WTC11 (cell line): ENCODE data around the gene HDAC9. TPM values are rescaled to one million over a fixed set of nuclear protein-coding genes. Genes with fewer than 3 reads are reported as not detected.

Experiments
- ATAC-seq: fragments of 200-7000 bp; cut with Tn5 transposase; 2 replicates; pipeline ENCODE4 v1.10.0; 2021; ENCODE audit warnings: mild to moderate bottlenecking, moderate library complexity
- CTCF ChIA-PET: fragments of 300-600 bp; sonication (Branson Sonifier 250); formaldehyde crosslinking; loops from one replicate; lab custom pipeline; 2021; ENCODE audit warnings: antibody characterized with exemption; lab: Charles Lee
- POLR2A ChIA-PET: fragments of 350-600 bp; sonication (Branson Sonifier 250); formaldehyde crosslinking; loops from one replicate; lab custom pipeline; 2021; ENCODE audit warnings: antibody characterized with exemption; lab: Charles Lee
- DNase-seq: peaks from one replicate; pipeline ENCODE4 v3.0.0; 2021; ENCODE audit warnings: low spot score
- H3K27ac Mint-ChIP-seq: 2 replicates; pipeline ENCODE4 v1.8.0; 2021; ENCODE audit warnings: mixed read lengths
- H3K27me3 Mint-ChIP-seq: 2 replicates; pipeline ENCODE4 v1.8.0; 2021; ENCODE audit warnings: low read depth, mild to moderate bottlenecking, moderate library complexity, mixed read lengths
- H3K36me3 Mint-ChIP-seq: 2 replicates; pipeline ENCODE4 v1.8.0; 2021; ENCODE audit warnings: mixed read lengths
- H3K4me1 Mint-ChIP-seq: 2 replicates; pipeline ENCODE4 v1.8.0; 2022; ENCODE audit warnings: mixed read lengths
- H3K4me3 Mint-ChIP-seq: 2 replicates; pipeline ENCODE4 v1.8.0; 2021; ENCODE audit warnings: mild to moderate bottlenecking, moderate library complexity, mixed read lengths
- H3K9me3 Mint-ChIP-seq: 2 replicates; pipeline ENCODE4 v1.8.0; 2021; ENCODE audit warnings: mixed read lengths
- ELF4 ChIP-seq: sonication (generic); formaldehyde crosslinking; IDR thresholded peaks from 2 replicates; pipeline ENCODE4 v1.8.1; 2022; ENCODE audit warnings: low read depth, mild to moderate bottlenecking, moderate library complexity, missing genetic modification reagents
- EMX1 ChIP-seq: fragments of 250-450 bp; sonication (Bioruptor Pico); IDR thresholded peaks from 2 replicates; pipeline ENCODE4 v1.8.0; 2021; ENCODE audit warnings: mild to moderate bottlenecking
- MYBL2 ChIP-seq: sonication (generic); formaldehyde crosslinking; IDR thresholded peaks from 2 replicates; pipeline ENCODE4 v1.8.1; 2023; ENCODE audit warnings: mild to moderate bottlenecking, moderate library complexity, missing genetic modification reagents
- NFYB ChIP-seq: sonication (generic); formaldehyde crosslinking; conservative IDR thresholded peaks from 2 replicates; pipeline ENCODE4 v1.8.0; 2022; ENCODE audit warnings: low read depth, missing genetic modification reagents
- NR3C1 ChIP-seq: sonication (generic); formaldehyde crosslinking; conservative IDR thresholded peaks from 2 replicates; pipeline ENCODE4 v1.8.1; 2023; ENCODE audit warnings: low read depth, mild to moderate bottlenecking, missing genetic modification reagents
- RORB ChIP-seq: fragments of 250-450 bp; sonication (Bioruptor Pico); IDR thresholded peaks from 2 replicates; pipeline ENCODE4 v1.9.0; 2021; ENCODE audit warnings: mild to moderate bottlenecking
- SMAD3 ChIP-seq: sonication (generic); formaldehyde crosslinking; IDR thresholded peaks from 2 replicates; pipeline ENCODE4 v1.8.0; 2022; ENCODE audit warnings: missing genetic modification reagents, mild to moderate bottlenecking, borderline replicate concordance
- SMAD4 ChIP-seq: sonication (generic); formaldehyde crosslinking; IDR thresholded peaks from 2 replicates; pipeline ENCODE4 v1.8.0; 2022; ENCODE audit warnings: mild to moderate bottlenecking, missing genetic modification reagents
- SP1 ChIP-seq: sonication (generic); formaldehyde crosslinking; conservative IDR thresholded peaks from 2 replicates; pipeline ENCODE4 v1.8.1; 2022; ENCODE audit warnings: missing genetic modification reagents
- TCF7 ChIP-seq: sonication (generic); formaldehyde crosslinking; IDR thresholded peaks from 2 replicates; pipeline ENCODE4 v1.8.0; 2022; ENCODE audit warnings: mild to moderate bottlenecking, low read depth, missing genetic modification reagents, moderate library complexity
- TEAD4 ChIP-seq: sonication (generic); formaldehyde crosslinking; IDR thresholded peaks from 2 replicates; pipeline ENCODE4 v1.8.0; 2022; ENCODE audit warnings: mild to moderate bottlenecking, missing genetic modification reagents
- ZNF416 ChIP-seq: fragments of 250-450 bp; sonication (Bioruptor Pico); IDR thresholded peaks from 2 replicates; pipeline ENCODE4 v1.9.0; 2021; ENCODE audit warnings: mild to moderate bottlenecking, inconsistent platforms
- ZNF671 ChIP-seq: fragments of 250-450 bp; sonication (Bioruptor Pico); IDR thresholded peaks from 2 replicates; pipeline ENCODE4 v1.8.0; 2021; ENCODE audit warnings: mild to moderate bottlenecking
- total RNA-seq: library from RNA; stranded (reverse); gene quantifications from 3 replicates; pipeline ENCODE4 v1.2.3, GENCODE V29; 2021
- TF ChIP-seq, protein P1 (sequence below): sonication (generic); formaldehyde crosslinking; IDR thresholded peaks from 2 replicates; pipeline ENCODE4 v1.8.1; 2022; ENCODE audit warnings: low read depth, mild to moderate bottlenecking, moderate library complexity, missing genetic modification reagents, borderline replicate concordance
- TF ChIP-seq, protein P2 (sequence below): sonication (generic); formaldehyde crosslinking; IDR thresholded peaks from 2 replicates; pipeline ENCODE4 v1.8.0; 2023; ENCODE audit warnings: mild to moderate bottlenecking, missing genetic modification reagents
- TF ChIP-seq, protein P3 (sequence below): sonication (generic); formaldehyde crosslinking; IDR thresholded peaks from 2 replicates; pipeline ENCODE4 v1.8.0; 2023; ENCODE audit warnings: missing genetic modification reagents, mild to moderate bottlenecking, borderline replicate concordance
- TF ChIP-seq, protein P4 (sequence below): sonication (generic); formaldehyde crosslinking; IDR thresholded peaks from 2 replicates; pipeline ENCODE4 v1.8.1; 2023; ENCODE audit warnings: mild to moderate bottlenecking, missing genetic modification reagents

Gene HDAC9
- total RNA-seq, 1 experiment from 2014 or later: 18.8 TPM

DNA sequence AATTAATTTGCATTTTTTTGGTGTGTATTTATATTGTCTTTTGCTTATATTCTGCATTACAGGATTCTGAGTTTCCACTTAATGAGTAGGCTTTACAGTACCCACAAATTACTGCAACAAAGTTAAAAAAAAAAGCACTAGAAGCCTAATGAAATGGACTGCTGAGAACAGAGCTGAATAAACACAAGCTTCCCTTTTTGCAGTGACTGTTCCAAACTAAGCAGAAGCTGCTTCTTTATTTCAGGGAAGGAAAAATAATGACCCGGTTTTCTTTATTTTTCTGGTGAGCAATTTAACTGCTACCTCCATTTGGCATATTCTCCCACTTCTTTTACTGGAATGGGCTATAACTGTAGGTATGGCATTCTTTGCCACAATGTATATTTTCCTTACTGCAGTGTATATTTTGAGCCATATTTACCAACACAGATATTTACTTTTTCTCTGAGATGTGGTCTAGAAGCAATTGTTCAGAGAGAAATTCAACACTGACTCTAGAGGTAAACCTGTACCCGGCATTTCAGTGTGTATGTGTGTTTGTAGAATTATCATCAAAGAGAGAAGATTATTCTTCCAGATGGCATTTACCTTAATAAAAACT is 56.9 kb downstream of the HDAC9 start:
- no peaks in the 10 kb centered on the region for H3K27me3 Mint-ChIP-seq
- peaks cover 8% of the 10 kb centered on the region for H3K4me1 Mint-ChIP-seq
- POLR2A ChIA-PET: no interaction called here
- H3K9me3 Mint-ChIP-seq: no peaks in the 10 kb centered on the region
- DNase-seq (no peak), ATAC-seq (no peak)
- CTCF ChIA-PET: interaction anchor here (1.0 kb wide), 1 partner anchor 200 kb away, joined by 3 read pairs; no protein-coding TSS in a partner anchor
- no peak overlapping the region for H3K4me3 Mint-ChIP-seq
- TF ChIP-seq ELF4 (no peak), TEAD4 (CRISPR knock-in tag) (no peak), ZNF416 (no peak), TCF7 (CRISPR knock-in tag) (no peak), ZNF671 (CRISPR knock-in tag) (no peak), SMAD3 (CRISPR knock-in tag) (no peak), NR3C1 (CRISPR knock-in tag) (no peak), RORB (CRISPR knock-in tag) (no peak), SMAD4 (CRISPR knock-in tag) (no peak), MYBL2 (CRISPR knock-in tag) (no peak), NFYB (CRISPR knock-in tag) (no peak), EMX1 (CRISPR knock-in tag) (no peak), SP1 (CRISPR knock-in tag) (no peak)
- TF ChIP-seq, protein P1, sequence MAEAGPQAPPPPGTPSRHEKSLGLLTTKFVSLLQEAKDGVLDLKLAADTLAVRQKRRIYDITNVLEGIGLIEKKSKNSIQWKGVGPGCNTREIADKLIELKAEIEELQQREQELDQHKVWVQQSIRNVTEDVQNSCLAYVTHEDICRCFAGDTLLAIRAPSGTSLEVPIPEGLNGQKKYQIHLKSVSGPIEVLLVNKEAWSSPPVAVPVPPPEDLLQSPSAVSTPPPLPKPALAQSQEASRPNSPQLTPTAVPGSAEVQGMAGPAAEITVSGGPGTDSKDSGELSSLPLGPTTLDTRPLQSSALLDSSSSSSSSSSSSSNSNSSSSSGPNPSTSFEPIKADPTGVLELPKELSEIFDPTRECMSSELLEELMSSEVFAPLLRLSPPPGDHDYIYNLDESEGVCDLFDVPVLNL (CRISPR knock-in tag): no peak
- TF ChIP-seq, protein P2, sequence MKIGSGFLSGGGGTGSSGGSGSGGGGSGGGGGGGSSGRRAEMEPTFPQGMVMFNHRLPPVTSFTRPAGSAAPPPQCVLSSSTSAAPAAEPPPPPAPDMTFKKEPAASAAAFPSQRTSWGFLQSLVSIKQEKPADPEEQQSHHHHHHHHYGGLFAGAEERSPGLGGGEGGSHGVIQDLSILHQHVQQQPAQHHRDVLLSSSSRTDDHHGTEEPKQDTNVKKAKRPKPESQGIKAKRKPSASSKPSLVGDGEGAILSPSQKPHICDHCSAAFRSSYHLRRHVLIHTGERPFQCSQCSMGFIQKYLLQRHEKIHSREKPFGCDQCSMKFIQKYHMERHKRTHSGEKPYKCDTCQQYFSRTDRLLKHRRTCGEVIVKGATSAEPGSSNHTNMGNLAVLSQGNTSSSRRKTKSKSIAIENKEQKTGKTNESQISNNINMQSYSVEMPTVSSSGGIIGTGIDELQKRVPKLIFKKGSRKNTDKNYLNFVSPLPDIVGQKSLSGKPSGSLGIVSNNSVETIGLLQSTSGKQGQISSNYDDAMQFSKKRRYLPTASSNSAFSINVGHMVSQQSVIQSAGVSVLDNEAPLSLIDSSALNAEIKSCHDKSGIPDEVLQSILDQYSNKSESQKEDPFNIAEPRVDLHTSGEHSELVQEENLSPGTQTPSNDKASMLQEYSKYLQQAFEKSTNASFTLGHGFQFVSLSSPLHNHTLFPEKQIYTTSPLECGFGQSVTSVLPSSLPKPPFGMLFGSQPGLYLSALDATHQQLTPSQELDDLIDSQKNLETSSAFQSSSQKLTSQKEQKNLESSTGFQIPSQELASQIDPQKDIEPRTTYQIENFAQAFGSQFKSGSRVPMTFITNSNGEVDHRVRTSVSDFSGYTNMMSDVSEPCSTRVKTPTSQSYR (CRISPR knock-in tag): no peak
- TF ChIP-seq, protein P3, sequence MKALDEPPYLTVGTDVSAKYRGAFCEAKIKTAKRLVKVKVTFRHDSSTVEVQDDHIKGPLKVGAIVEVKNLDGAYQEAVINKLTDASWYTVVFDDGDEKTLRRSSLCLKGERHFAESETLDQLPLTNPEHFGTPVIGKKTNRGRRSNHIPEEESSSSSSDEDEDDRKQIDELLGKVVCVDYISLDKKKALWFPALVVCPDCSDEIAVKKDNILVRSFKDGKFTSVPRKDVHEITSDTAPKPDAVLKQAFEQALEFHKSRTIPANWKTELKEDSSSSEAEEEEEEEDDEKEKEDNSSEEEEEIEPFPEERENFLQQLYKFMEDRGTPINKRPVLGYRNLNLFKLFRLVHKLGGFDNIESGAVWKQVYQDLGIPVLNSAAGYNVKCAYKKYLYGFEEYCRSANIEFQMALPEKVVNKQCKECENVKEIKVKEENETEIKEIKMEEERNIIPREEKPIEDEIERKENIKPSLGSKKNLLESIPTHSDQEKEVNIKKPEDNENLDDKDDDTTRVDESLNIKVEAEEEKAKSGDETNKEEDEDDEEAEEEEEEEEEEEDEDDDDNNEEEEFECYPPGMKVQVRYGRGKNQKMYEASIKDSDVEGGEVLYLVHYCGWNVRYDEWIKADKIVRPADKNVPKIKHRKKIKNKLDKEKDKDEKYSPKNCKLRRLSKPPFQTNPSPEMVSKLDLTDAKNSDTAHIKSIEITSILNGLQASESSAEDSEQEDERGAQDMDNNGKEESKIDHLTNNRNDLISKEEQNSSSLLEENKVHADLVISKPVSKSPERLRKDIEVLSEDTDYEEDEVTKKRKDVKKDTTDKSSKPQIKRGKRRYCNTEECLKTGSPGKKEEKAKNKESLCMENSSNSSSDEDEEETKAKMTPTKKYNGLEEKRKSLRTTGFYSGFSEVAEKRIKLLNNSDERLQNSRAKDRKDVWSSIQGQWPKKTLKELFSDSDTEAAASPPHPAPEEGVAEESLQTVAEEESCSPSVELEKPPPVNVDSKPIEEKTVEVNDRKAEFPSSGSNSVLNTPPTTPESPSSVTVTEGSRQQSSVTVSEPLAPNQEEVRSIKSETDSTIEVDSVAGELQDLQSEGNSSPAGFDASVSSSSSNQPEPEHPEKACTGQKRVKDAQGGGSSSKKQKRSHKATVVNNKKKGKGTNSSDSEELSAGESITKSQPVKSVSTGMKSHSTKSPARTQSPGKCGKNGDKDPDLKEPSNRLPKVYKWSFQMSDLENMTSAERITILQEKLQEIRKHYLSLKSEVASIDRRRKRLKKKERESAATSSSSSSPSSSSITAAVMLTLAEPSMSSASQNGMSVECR (CRISPR knock-in tag): no peak
- TF ChIP-seq, protein P4, sequence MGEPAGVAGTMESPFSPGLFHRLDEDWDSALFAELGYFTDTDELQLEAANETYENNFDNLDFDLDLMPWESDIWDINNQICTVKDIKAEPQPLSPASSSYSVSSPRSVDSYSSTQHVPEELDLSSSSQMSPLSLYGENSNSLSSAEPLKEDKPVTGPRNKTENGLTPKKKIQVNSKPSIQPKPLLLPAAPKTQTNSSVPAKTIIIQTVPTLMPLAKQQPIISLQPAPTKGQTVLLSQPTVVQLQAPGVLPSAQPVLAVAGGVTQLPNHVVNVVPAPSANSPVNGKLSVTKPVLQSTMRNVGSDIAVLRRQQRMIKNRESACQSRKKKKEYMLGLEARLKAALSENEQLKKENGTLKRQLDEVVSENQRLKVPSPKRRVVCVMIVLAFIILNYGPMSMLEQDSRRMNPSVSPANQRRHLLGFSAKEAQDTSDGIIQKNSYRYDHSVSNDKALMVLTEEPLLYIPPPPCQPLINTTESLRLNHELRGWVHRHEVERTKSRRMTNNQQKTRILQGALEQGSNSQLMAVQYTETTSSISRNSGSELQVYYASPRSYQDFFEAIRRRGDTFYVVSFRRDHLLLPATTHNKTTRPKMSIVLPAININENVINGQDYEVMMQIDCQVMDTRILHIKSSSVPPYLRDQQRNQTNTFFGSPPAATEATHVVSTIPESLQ (CRISPR knock-in tag): no peak
- no peaks in the 10 kb centered on the region for H3K36me3 Mint-ChIP-seq
- H3K27ac Mint-ChIP-seq: no peak overlapping the region
